Fibroblast of skin of right biceps (primary cell): Measurements from ENCODE around the gene CEP250.
"Not testable (repeated sequence)": the region's sequence is repeated elsewhere in the genome, so short reads cannot be mapped to it uniquely, and the experiment has no call there.

Experiments used
- DNase-seq: peaks from one replicate; pipeline ENCODE4 v3.0.0-alpha.2; 2013

The CEP250 gene

GRCh38 chr20:35499271-35499670 lies 43.9 kb downstream of the CEP250 start:
- no peak for DNase-seq

- DNase-seq, result no peak
These were observed 47.0 kb downstream of the CEP250 start for GRCh38 chr20:35502352-35502751.

- no peak for DNase-seq
These were observed 47.9 kb downstream of the CEP250 start for GRCh38 chr20:35503281-35503680.

GRCh38 chr20:35503841-35504561 lies 48.6 kb downstream of the CEP250 start:
- no peak for DNase-seq

DNA sequence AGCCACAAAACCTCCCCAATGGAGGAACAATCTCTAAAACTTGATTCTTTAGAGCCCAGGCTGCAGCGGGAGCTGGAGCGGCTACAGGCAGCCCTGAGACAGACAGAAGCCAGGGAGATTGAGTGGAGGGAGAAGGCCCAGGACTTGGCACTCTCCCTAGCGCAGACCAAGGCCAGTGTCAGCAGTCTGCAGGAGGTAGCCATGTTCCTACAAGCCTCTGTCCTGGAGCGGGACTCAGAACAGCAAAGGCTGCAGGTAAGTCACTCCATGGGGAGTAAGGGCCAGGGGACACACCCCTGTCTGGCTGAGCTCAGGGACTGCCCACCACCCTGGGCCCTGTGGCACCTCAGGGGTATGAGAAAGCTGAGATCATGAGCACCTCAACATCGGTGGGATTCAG lies 49.4 kb downstream of the CEP250 start:
- DNase-seq, result no peak

DNA sequence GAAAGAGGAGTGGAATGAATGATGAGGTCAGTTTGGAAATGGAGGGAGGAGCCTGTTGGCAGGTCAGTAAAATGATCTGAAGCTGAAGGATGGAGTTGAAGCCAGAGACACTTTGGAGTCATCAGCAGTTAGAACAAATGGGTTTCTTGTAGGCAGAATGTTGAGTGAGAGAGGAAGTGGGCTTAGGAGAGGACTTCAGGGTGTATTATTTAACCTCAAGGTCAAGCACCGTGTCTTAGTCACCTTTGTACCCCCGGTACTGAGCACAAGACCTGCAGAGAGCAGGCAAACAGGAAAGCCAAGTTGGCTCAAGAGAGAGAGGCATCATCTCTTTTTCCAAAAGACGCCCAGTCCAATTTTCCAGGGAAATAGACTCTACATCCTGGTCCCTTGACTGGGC lies 50.8 kb downstream of the CEP250 start:
- DNase-seq, result no peak

GRCh38 chr20:35506872-35507638 lies 51.7 kb downstream of the CEP250 start:
- peak; percentile 22 for DNase-seq

DNA sequence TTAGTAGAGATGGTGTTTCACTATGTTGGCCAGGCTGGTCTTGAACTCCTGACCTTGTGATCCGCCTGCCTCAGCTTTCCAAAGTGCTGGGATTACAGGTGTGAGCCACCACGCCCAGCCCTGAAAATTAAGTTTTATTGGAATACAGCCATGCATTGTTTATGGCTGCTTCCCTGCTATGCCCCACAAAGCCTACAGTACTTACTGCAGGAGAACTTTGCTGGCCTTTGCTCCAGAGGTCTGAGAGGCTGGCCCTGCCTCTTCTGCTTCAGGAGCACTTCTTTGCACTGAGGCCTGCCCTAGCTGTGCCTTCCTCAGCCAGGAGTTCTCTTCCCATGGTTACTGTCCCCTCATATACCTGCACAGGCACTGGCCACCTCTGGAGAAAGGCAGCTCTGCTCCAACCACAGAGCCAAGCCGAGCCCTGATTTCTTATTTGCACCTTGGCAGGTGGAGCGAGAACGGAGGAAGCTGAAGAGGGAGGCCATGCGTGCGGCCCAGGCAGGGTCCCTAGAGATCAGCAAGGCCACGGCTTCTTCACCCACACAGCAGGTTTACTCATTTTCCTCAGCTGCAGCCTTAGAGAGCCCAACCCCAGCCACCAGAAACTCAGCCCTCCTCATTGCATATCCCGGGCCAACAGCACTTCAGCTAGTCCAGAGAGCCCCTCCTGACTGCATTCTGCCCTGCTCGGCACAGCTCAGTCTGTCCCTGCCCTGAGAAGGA lies 53.3 kb downstream of the CEP250 start:
- no peak for DNase-seq

DNA sequence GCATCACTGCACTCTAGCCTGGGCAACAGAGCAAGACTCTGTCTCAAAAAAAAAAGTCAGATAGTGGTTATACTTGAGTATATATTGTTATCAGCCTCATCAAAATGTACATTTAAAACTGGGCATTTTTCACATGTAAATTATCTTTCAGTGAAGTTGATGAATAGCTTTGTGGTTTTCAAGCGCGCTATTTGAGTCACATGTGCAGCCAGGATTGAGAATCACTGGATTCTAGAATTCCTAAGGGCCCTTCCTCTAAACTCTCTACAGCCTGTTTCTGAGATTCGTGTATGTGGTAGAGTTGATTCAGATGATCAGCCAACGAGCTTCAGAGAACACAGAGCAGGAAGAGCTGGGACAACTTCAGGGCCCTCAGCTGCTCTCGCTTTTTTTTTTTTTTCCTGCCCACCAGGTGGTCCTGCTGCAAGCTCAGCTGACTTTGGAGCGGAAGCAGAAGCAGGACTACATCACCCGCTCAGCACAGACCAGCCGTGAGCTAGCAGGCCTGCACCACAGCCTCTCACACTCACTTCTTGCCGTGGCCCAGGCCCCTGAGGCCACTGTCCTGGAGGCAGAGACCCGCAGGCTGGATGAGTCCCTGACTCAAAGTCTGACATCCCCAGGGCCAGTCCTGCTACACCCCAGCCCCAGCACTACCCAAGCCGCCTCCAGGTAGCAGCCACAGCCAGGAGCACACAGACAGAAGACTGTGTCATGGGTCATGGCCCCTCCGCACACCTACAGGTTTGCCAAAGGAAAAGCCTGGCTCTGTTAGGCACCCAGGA lies 55.7 kb downstream of the CEP250 start:
- DNase-seq, result peak; percentile 45

DNA sequence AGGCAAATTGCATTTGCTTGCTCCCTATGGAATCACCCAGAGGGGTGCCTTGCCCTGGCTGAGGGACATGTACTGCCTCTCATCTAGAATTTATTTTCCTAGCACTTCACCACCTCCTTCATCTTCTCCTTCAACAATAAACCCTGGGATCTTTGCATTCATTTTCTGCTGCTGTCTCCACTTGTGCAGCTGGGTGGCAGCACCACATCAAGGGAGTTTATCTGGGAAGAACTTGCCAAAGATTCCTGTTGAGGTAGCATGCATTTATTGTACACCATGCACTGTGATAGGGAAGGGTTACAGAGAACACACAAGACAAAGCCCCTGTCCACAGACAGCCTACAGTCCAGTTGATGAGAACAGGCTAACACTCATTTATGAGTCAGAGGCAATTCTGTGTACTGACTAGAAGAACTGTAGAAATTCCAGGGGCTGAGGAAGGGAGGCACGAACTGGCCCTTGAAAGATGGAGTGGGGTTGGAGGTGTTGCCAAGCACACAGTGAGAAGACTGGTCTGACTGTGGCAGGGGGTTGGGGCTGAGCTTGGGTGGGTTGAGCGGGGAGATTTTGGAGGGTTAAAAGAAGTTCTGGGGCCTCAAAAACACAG lies 56.5 kb downstream of the CEP250 start:
- peak; percentile 48 for DNase-seq

GRCh38 chr20:35514371-35514932 lies 59.1 kb downstream of the CEP250 start:
- DNase-seq, result no peak

- DNase-seq, result no peak
These were observed 59.9 kb downstream of the CEP250 start for GRCh38 chr20:35515341-35515740.

DNA sequence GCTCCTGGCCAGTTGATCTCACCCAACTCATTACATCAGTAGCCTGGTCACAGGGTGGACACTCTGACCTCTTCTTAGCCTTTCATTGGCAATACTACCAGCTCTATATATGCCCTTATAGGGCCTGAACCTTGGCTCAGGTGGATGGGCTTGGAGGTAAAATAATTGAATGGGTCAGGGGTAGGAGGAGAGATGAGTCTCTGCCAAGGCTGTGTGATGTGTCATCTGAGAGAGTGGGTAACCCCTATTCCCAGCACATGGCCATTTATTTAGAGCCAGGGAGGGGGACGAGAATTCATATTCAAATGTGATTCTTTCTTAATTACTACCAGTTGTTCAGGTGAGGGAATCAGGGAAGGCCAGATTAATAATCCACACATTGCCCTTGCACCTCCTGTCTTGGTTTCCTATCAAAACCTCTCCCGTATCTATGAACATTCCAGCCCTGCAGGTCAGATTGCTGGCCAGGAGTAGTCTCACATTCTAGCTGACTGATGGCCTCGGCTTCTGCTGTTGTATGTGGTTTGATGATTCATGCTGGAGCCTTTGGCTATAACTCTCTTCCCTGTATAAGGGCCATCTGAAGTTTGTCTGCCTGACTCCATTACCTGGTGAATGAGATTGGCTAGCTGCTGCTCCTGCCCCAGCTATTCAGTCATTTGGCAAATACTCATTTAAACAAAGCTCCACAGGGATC lies 60.7 kb downstream of the CEP250 start:
- peak; percentile 83 for DNase-seq

- no peak for DNase-seq
These were observed 61.7 kb downstream of the CEP250 start for GRCh38 chr20:35517125-35517524.

DNA sequence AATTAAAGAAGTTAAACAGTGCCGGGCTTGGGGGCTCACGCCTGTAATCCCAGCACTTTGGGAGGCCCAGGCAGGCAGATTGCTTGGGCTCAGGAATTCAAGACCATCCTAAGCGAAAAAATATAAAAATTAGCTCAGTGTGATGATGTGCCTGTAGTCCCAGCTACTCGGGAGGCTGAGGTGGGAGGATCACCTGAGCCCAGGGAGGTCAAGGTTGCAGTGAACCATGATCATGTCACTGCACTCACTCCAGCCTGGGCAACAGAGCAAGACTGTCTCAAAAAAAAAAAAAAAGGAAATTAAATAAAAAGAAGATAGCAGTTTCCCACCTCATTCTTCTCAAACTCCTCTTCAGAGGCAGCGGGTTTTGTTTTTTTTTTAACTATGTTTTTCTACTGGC lies 62.4 kb downstream of the CEP250 start:
- DNase-seq, result not testable (repeated sequence)

DNA sequence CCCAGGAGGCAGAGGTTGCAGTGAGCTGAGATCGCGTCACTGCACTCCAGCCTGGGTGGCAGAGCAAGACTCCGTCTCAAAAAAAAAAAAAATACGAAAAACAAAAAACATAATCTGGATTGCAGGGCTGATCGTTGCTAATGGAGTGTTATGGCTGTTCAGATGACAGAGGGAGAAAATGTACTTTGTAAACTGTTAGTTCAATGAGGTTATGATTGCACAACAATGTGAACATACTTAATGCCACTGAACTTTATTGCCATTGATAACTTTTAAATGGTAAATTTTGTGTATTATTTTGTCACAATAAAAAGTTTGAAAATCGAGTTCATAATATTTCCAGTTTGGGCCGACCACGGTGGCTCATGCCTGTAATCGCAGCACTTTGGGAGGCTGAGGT lies 63.6 kb downstream of the CEP250 start:
- no peak for DNase-seq

- no peak for DNase-seq
These were observed 68.0 kb downstream of the CEP250 start for GRCh38 chr20:35523298-35523888.

GRCh38 chr20:35525639-35526038 lies 70.2 kb downstream of the CEP250 start:
- no peak for DNase-seq

- DNase-seq, result no peak
These were observed 71.8 kb downstream of the CEP250 start for GRCh38 chr20:35527122-35527769.

- no peak for DNase-seq
These were observed 74.2 kb downstream of the CEP250 start, which contains the start of gene C20orf173 for GRCh38 chr20:35529552-35529951. Gene C20orf173 (minus strand): TSS chr20:35529652. CDS start chr20:35529373, 279 bp downstream.
